Measurements from ENCODE around the gene UTP14C. TPM values are rescaled to one million over a fixed set of nuclear protein-coding genes. Genes with fewer than 3 reads are reported as not detected.
A peak's percentile ranks its signal among the peaks of the same experiment; 100 is the strongest.
"Not testable (repeated sequence)": the region's sequence is repeated elsewhere in the genome, so short reads cannot be mapped to it uniquely, and the experiment has no call there.

The UTP14C gene
- total and polyA plus RNA-seq, 12 donors: 3.0 to 15.1 (median 12.0) TPM

DNA sequence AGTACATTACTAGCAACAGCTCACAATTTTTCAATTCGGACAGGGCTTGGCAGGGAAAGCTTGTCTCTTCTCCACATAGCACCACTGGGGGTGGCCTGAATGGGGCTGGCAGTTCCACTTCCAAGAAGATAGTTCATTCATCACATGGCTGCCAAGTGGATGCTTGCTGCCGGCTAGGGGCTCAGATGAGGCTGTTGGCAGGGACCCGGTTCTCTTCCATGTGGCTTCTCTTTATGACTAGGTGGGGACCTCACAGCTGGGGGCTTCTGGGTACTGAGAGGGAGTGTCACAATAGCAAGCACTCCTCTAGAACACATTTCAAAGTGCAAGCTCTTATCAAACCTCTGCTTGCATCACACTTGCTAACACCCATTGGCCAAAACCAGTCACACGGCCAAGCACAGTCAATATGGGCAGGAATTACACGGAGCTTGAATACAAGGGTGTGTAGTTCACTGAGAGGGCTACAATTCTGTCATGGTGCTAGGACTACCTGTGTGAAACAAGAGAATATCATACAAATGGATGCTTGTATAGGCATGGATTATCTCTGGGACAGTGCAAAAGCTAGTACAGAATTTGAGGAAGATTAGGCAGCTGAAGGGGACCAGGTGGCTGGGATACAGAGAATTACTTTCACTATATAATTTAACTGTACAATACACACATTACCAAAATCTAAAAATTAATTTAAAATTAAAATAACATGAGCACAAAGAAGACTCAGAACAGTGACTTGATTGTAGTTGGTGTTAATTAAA is 45.5 kb upstream of the UTP14C start:
- H3K9me3 ChIP-seq: peaks cover 0 to under 1% (median 0%) of the 10 kb centered on the region in 11 donors
- peak overlapping the region in 2 of 10 donors; percentile 2 to 13 for H3K27ac ChIP-seq
- TF ChIP-seq, protein P1, sequence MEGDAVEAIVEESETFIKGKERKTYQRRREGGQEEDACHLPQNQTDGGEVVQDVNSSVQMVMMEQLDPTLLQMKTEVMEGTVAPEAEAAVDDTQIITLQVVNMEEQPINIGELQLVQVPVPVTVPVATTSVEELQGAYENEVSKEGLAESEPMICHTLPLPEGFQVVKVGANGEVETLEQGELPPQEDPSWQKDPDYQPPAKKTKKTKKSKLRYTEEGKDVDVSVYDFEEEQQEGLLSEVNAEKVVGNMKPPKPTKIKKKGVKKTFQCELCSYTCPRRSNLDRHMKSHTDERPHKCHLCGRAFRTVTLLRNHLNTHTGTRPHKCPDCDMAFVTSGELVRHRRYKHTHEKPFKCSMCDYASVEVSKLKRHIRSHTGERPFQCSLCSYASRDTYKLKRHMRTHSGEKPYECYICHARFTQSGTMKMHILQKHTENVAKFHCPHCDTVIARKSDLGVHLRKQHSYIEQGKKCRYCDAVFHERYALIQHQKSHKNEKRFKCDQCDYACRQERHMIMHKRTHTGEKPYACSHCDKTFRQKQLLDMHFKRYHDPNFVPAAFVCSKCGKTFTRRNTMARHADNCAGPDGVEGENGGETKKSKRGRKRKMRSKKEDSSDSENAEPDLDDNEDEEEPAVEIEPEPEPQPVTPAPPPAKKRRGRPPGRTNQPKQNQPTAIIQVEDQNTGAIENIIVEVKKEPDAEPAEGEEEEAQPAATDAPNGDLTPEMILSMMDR (IDR thresholded peaks at IDR 0.05): no peak
- peaks cover 0 to 24% (median 0%) of the 10 kb centered on the region in 9 donors for H3K4me1 ChIP-seq
- 61 to 67% methylated on average over 5 of the region's 5 CpGs for WGBS, 2 donors
- intact Hi-C loops (cut with DNase I): no loop called here
- peaks cover 0 to 10% (median 0%) of the 10 kb centered on the region in 9 donors for H3K36me3 ChIP-seq
- H3K27me3 ChIP-seq: no peaks in the 10 kb centered on the region
- H3K4me3 ChIP-seq: no peak overlapping the region
- ATAC-seq (peak in 7 of 8 donors; percentile 49 to 84 (median 65)), DNase-seq (no peak)

DNA sequence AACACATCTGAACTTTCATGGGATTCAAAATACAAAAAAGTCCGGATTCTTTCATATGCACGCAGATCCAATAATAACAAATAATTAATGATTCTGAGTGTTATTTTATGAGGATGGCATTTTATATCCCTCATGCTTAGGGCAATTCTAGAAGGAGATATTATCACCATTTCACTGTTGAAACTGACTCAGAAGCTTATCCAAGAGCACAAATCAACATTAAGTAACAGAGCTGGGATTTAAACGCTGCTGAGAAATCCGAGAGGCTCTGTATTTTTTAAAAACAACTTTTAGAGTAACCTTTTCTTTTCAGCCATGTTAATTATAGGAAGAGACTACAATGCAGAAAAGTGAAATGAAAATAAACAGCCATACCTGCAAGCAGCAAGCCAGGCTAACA is 43.6 kb upstream of the UTP14C start:
- 62 to 77% methylated on average over 4 of the region's 4 CpGs for WGBS, 2 donors
- DNase-seq: no peak
- ATAC-seq: no peak
- TF ChIP-seq, protein P1 (IDR thresholded peaks at IDR 0.05): no peak
- intact Hi-C loops (cut with DNase I): no loop called here
- Histone ChIP-seq H3K9me3 (peaks cover 0 to 16% (median 0%) of the 10 kb centered on the region in 11 donors), H3K27ac (peak overlapping the region in 3 of 10 donors; percentile 12 to 50 (median 24)), H3K36me3 (no peaks in the 10 kb centered on the region), H3K4me3 (peak overlapping the region in 1 of 10 donors; percentile 7), H3K4me1 (peaks cover 0 to 24% (median 0%) of the 10 kb centered on the region in 9 donors), H3K27me3 (no peaks in the 10 kb centered on the region)

DNA sequence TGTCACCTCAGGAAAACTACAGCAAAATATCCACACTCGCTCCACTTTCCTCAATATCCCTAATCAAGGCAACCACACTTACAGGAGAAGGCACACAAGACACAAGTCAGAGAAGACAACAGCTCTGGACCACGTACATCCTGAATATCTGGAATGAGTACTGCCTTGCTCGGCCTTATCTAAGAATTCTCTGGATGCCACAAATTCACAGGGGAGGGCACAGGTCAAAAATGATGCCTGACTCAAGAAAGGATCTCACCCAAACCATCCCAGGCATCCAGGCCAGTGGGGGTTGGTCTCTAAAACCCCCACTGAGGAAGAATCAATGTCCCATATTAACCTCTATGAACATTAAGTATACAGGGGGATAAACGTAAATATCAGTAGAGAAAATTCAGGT is 43.1 kb upstream of the UTP14C start:
- H3K27ac ChIP-seq: peak overlapping the region in 3 of 10 donors; percentile 12 to 50 (median 24)
- no peaks in the 10 kb centered on the region for H3K36me3 ChIP-seq
- 55 to 67% methylated on average over 4 of the region's 4 CpGs for WGBS, 2 donors
- peaks cover 0 to 16% (median 0%) of the 10 kb centered on the region in 11 donors for H3K9me3 ChIP-seq
- ATAC-seq (peak in 3 of 8 donors; percentile 25 to 43 (median 38)), DNase-seq (no peak)
- intact Hi-C loops (cut with DNase I): no loop called here
- no peaks in the 10 kb centered on the region for H3K27me3 ChIP-seq
- H3K4me3 ChIP-seq: peak overlapping the region in 1 of 10 donors; percentile 7
- H3K4me1 ChIP-seq: peaks cover 0 to 24% (median 0%) of the 10 kb centered on the region in 9 donors
- TF ChIP-seq, protein P1 (IDR thresholded peaks at IDR 0.05): no peak

DNA sequence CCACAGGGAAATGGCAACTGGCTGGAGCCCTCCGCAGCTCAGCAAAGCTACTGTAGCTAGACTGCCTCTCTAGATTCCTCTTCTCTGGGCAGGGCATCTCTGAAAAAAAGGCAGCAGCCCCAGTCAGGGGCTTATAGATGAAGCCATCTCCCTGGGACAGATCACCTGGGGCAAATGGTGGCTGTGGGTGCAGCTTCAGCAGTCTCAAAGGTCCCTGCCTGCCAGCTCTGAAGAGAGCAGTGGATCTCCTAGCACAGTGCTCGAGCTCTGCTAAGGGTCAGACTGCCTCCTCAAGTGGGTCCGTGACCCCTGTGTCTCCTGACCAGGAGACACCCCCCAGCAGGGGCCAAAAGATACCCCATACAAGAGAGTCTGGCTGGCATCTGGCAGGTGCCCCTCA is 41.2 kb upstream of the UTP14C start:
- H3K27me3 ChIP-seq; H3K4me3 ChIP-seq; H3K36me3 ChIP-seq; intact Hi-C loops (cut with DNase I); ATAC-seq; DNase-seq; H3K27ac ChIP-seq: not testable (repeated sequence)
- peaks cover 0 to 22% (median 0%) of the 10 kb centered on the region in 11 donors for H3K9me3 ChIP-seq
- 95 to 96% methylated on average over 3 of the region's 3 CpGs for WGBS, 2 donors
- peaks cover 0 to 24% (median 0%) of the 10 kb centered on the region in 9 donors for H3K4me1 ChIP-seq

DNA sequence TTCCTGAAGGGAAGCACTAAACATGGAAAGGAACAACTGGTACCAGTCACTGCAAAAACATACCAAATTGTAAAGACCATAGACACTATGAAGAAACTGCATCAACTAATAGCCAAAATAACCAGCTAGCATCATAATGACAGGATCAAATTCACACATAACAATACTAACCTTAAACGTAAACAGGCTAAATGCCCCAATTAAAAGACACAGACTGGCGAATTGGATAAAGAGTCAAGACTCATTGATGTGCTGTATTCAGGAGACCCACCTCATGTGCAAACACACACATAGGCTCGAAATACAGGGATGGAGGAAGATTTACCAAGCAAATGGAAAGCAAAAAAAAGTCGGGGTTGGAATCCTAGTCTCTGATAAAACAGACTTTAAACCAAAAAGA is 39.6 kb upstream of the UTP14C start:
- H3K27ac ChIP-seq, ATAC-seq, H3K27me3 ChIP-seq, DNase-seq, H3K36me3 ChIP-seq, H3K4me3 ChIP-seq: not testable (repeated sequence)
- 92 to 93% methylated on average over 4 of the region's 4 CpGs for WGBS, 2 donors
- peaks cover 0 to 22% (median 0%) of the 10 kb centered on the region in 11 donors for H3K9me3 ChIP-seq
- intact Hi-C loops (cut with DNase I): loop anchor here in 1 of 10 donors (2.0 kb wide), 1 partner anchor 24 kb away; no protein-coding TSS in a partner anchor
- peaks cover 0 to 20% (median 0%) of the 10 kb centered on the region in 9 donors for H3K4me1 ChIP-seq

All from heart right ventricle (tissue), 16 donors.